ENCODE measurements around the gene ANKFN1. TPM values are rescaled to one million over a fixed set of nuclear protein-coding genes. Genes with fewer than 3 reads are reported as not detected.

The ANKFN1 gene
- total RNA-seq, 1 experiment from 2014 or later: not detected

GRCh38 chr17:56130631-56131030, 22.6 kb upstream of the ANKFN1 start:
- H3K27me3 Mint-ChIP-seq (ENCODE audit: unreplicated experiment): no peaks in the 10 kb centered on the region
- no TSS peak for BruUV-seq (replicated peaks)
- DNase-seq: no peak
- H3K9me3 Mint-ChIP-seq (ENCODE audit: low read depth, unreplicated experiment): no peaks in the 10 kb centered on the region
- intact Hi-C loops (cut with micrococcal nuclease; ENCODE audit: unreplicated experiment): no loop called here
- no peak for TF ChIP-seq CTCF (IDR thresholded peaks at IDR 0.05; ENCODE audit: unreplicated experiment)
- CTCF ChIA-PET: interaction anchor here (0.7 kb wide), 1 partner anchor 73 kb away, joined by 3 read pairs; no protein-coding TSS in a partner anchor
- no peaks in the 10 kb centered on the region for H3K36me3 Mint-ChIP-seq (ENCODE audit: insufficient read depth, unreplicated experiment)
- H3K27ac Mint-ChIP-seq (ENCODE audit: unreplicated experiment): no peak overlapping the region
- peaks cover 4% of the 10 kb centered on the region for H3K4me1 Mint-ChIP-seq (ENCODE audit: low read depth, unreplicated experiment)
- no peak overlapping the region for H3K4me3 Mint-ChIP-seq (ENCODE audit: low read depth, unreplicated experiment)

GRCh38 chr17:56131431-56131830, 21.8 kb upstream of the ANKFN1 start:
- Mint-ChIP-seq H3K4me3 (ENCODE audit: low read depth, unreplicated experiment) (no peak overlapping the region), H3K4me1 (ENCODE audit: low read depth, unreplicated experiment) (peaks cover 10% of the 10 kb centered on the region), H3K27ac (ENCODE audit: unreplicated experiment) (no peak overlapping the region), H3K27me3 (ENCODE audit: unreplicated experiment) (no peaks in the 10 kb centered on the region), H3K9me3 (ENCODE audit: low read depth, unreplicated experiment) (no peaks in the 10 kb centered on the region), H3K36me3 (ENCODE audit: insufficient read depth, unreplicated experiment) (no peaks in the 10 kb centered on the region)
- no peak for DNase-seq
- no peak for TF ChIP-seq CTCF (IDR thresholded peaks at IDR 0.05; ENCODE audit: unreplicated experiment)
- intact Hi-C loops (cut with micrococcal nuclease; ENCODE audit: unreplicated experiment): no loop called here
- CTCF ChIA-PET: interaction anchor here (0.7 kb wide), 1 partner anchor 74 kb away, joined by 3 read pairs; no protein-coding TSS in a partner anchor
- BruUV-seq (replicated peaks): no TSS peak

GRCh38 chr17:56136301-56136700, 17.0 kb upstream of the ANKFN1 start:
- intact Hi-C loops (cut with micrococcal nuclease; ENCODE audit: unreplicated experiment): no loop called here
- peaks cover 10% of the 10 kb centered on the region for H3K4me1 Mint-ChIP-seq (ENCODE audit: low read depth, unreplicated experiment)

GRCh38 chr17:56141046-56141839, 12.0 kb upstream of the ANKFN1 start:
- no peaks in the 10 kb centered on the region for H3K9me3 Mint-ChIP-seq (ENCODE audit: low read depth, unreplicated experiment)

More at GRCh38 chr17:56136301-56136700, 17.0 kb upstream of the ANKFN1 start:
- Mint-ChIP-seq H3K4me3 (ENCODE audit: low read depth, unreplicated experiment) (no peak overlapping the region), H3K27me3 (ENCODE audit: unreplicated experiment) (peaks cover 15% of the 10 kb centered on the region), H3K27ac (ENCODE audit: unreplicated experiment) (no peak overlapping the region), H3K9me3 (ENCODE audit: low read depth, unreplicated experiment) (no peaks in the 10 kb centered on the region), H3K36me3 (ENCODE audit: insufficient read depth, unreplicated experiment) (no peaks in the 10 kb centered on the region)
- no peak for DNase-seq
- no TSS peak for BruUV-seq (replicated peaks)
- no peak for TF ChIP-seq CTCF (IDR thresholded peaks at IDR 0.05; ENCODE audit: unreplicated experiment)
- CTCF ChIA-PET: no interaction called here

More at GRCh38 chr17:56141046-56141839, 12.0 kb upstream of the ANKFN1 start:
- CTCF ChIA-PET: no interaction called here
- Mint-ChIP-seq H3K36me3 (ENCODE audit: insufficient read depth, unreplicated experiment) (no peaks in the 10 kb centered on the region), H3K4me1 (ENCODE audit: low read depth, unreplicated experiment) (peaks cover under 1% of the 10 kb centered on the region), H3K27ac (ENCODE audit: unreplicated experiment) (no peak overlapping the region), H3K27me3 (ENCODE audit: unreplicated experiment) (peaks cover 18% of the 10 kb centered on the region), H3K4me3 (ENCODE audit: low read depth, unreplicated experiment) (no peak overlapping the region)
- TF ChIP-seq CTCF (IDR thresholded peaks at IDR 0.05; ENCODE audit: unreplicated experiment): no peak
- intact Hi-C loops (cut with micrococcal nuclease; ENCODE audit: unreplicated experiment): no loop called here
- no peak for DNase-seq
- BruUV-seq (replicated peaks): no TSS peak

Measured in Calu3 (cell line).